Smooth muscle cell of the coronary artery (primary cell): ENCODE results near the gene GNAI2. TPM values are rescaled to one million over a fixed set of nuclear protein-coding genes. Genes with fewer than 3 reads are reported as not detected.

Experiments
- total RNA-seq: library from RNA; depleted of rRNA; stranded (reverse); fragments of >200 nt; gene quantifications from 2 replicates; pipeline ENCODE4 v1.2.3, GENCODE V29; 2014; ENCODE audit warnings: low replicate concordance

Gene GNAI2
- total RNA-seq, result 308 and 476 TPM in 2 replicates

GRCh38 chr3:50235716-50236483 is at the start of gene GNAI2:
TSS of gene GNAI2 (plus strand) at chr3:50236204. CDS start at chr3:50236336, 132 bp downstream.

GRCh38 chr3:50190936-50191660 is 44.9 kb upstream of the GNAI2 start, which contains the start of gene GNAT1:
TSS of gene GNAT1 (plus strand) at chr3:50191610. CDS start at chr3:50191726, 116 bp downstream.

GRCh38 chr3:50204804-50205412 is 31.1 kb upstream of the GNAI2 start, which contains the start of gene SLC38A3:
TSS of gene SLC38A3 (plus strand) at chr3:50205271. CDS start at chr3:50214200, 8,929 bp downstream.

GRCh38 chr3:50268703-50269451 is 32.9 kb downstream of the GNAI2 start, which contains the start of gene SEMA3B:
TSS of gene SEMA3B (plus strand) at chr3:50269147. CDS start at chr3:50269241, 94 bp downstream.

GRCh38 chr3:50278880-50279224 is 42.8 kb downstream of the GNAI2 start, which contains the start of gene LSMEM2:
TSS of gene LSMEM2 (plus strand) at chr3:50279087. CDS start at chr3:50279114, 27 bp downstream.

GRCh38 chr3:50292159-50293078 is 56.4 kb downstream of the GNAI2 start, which contains the start of gene IFRD2:
TSS of gene IFRD2 (minus strand) at chr3:50292429. CDS start at chr3:50292274, 155 bp downstream.

GRCh38 chr3:50298836-50299637 is 63.0 kb downstream of the GNAI2 start, which contains the start of the genes HYAL3 and NAA80:
TSS of gene HYAL3 (minus strand) at chr3:50299405. CDS start at chr3:50295602, 3,803 bp downstream.
TSS of gene NAA80 (minus strand) at chr3:50299405. CDS start at chr3:50297463, 1,942 bp downstream.

GRCh38 chr3:50303013-50303815 is 67.2 kb downstream of the GNAI2 start, which contains the start of gene HYAL1:
TSS of gene HYAL1 (minus strand) at chr3:50303574. CDS start at chr3:50302956, 618 bp downstream.

Other genes starting within 250 kb of the GNAI2 start
- 135 and 864 TPM in 2 replicates for gene RBM5, start 147.3 kb upstream of the GNAI2 start, total RNA-seq
- gene SEMA3F, start 80.9 kb upstream of the GNAI2 start, total RNA-seq, result 3.7 and 7.4 TPM in 2 replicates
- gene GNAT1, start 44.6 kb upstream of the GNAI2 start, total RNA-seq, result not detected in 2 replicates
- gene SLC38A3, start 30.9 kb upstream of the GNAI2 start, total RNA-seq, result not detected in 2 replicates
- 7.2 and 13.2 TPM in 2 replicates for gene SEMA3B, start 32.9 kb downstream of the GNAI2 start, total RNA-seq
- gene LSMEM2, start 42.9 kb downstream of the GNAI2 start, total RNA-seq, result not detected in 2 replicates
- gene IFRD2, start 56.2 kb downstream of the GNAI2 start, total RNA-seq, result 35.9 and 57.7 TPM in 2 replicates
- 4.0 and 5.3 TPM in 2 replicates for gene HYAL3, start 63.2 kb downstream of the GNAI2 start, total RNA-seq
- gene NAA80, start 63.2 kb downstream of the GNAI2 start, total RNA-seq, result 0.82 and 1.8 TPM in 2 replicates
- 0.60 and 0.94 TPM in 2 replicates for gene HYAL1, start 67.4 kb downstream of the GNAI2 start, total RNA-seq
- gene HYAL2, start 86.5 kb downstream of the GNAI2 start, total RNA-seq, result 63.8 and 67.0 TPM in 2 replicates
- 11.5 and 15.5 TPM in 2 replicates for gene TUSC2, start 92.0 kb downstream of the GNAI2 start, total RNA-seq
- 16.4 and 31.6 TPM in 2 replicates for gene RASSF1, start 104.6 kb downstream of the GNAI2 start, total RNA-seq
- gene ZMYND10, start 109.5 kb downstream of the GNAI2 start, total RNA-seq, result 0.70 and 1.1 TPM in 2 replicates
- gene NPRL2, start 114.6 kb downstream of the GNAI2 start, total RNA-seq, result 23.2 and 30.0 TPM in 2 replicates
- 32.7 and 33.1 TPM in 2 replicates for gene CYB561D2, start 114.7 kb downstream of the GNAI2 start, total RNA-seq
- gene TMEM115, start 123.3 kb downstream of the GNAI2 start, total RNA-seq, result 27.1 and 28.9 TPM in 2 replicates